ENCODE results near the gene FCRL6.

- TF ChIP-seq POLR2AphosphoS5 (IDR thresholded peaks at IDR 0.05) (no peak), EP300 (IDR thresholded peaks at IDR 0.05) (no peak), CTCF (IDR thresholded peaks at IDR 0.05) (no peak)
Observed at GRCh38 chr1:159827549-159827948, 25.4 kb downstream of the FCRL6 start.
